H9 (cell line): ENCODE data around the gene NRXN3. TPM values are rescaled to one million over a fixed set of nuclear protein-coding genes. Genes with fewer than 3 reads are reported as not detected.

Experiments
- DNase-seq: peaks from one replicate; pipeline ENCODE4 v3.0.0-alpha.2; 2017
- H2AFZ ChIP-seq: one replicate; pipeline ENCODE4 v1.6.1; 2013; ENCODE audit warnings: mild to moderate bottlenecking, low read length, control low read depth, moderate library complexity
- H2AK5ac ChIP-seq: 2 replicates; pipeline ENCODE4 v1.6.1; 2013; ENCODE audit warnings: low read length, control low read depth, mixed read lengths; ENCODE audit not compliant: insufficient read length
- H2BK120ac ChIP-seq: one replicate; pipeline ENCODE4 v1.6.1; 2013; ENCODE audit warnings: low read depth, mild to moderate bottlenecking, low read length, control low read depth, inconsistent platforms; ENCODE audit not compliant: poor library complexity, severe bottlenecking
- H2BK12ac ChIP-seq: 2 replicates; pipeline ENCODE4 v1.6.1; 2013; ENCODE audit warnings: low read length, control low read depth, mixed read lengths, low read depth; ENCODE audit not compliant: insufficient read length
- H2BK15ac ChIP-seq: 2 replicates; pipeline ENCODE4 v1.6.1; 2013; ENCODE audit warnings: low read depth, low read length, control low read depth
- H2BK20ac ChIP-seq: one replicate; pipeline ENCODE4 v1.6.1; 2013; ENCODE audit warnings: low read depth, mild to moderate bottlenecking, low read length, control low read depth, inconsistent platforms; ENCODE audit not compliant: poor library complexity, severe bottlenecking
- H2BK5ac ChIP-seq: 2 replicates; pipeline ENCODE4 v1.6.1; 2013; ENCODE audit warnings: low read length, control low read depth, mixed read lengths; ENCODE audit not compliant: insufficient read length
- H3K14ac ChIP-seq: 2 replicates; pipeline ENCODE4 v1.6.1; 2013; ENCODE audit warnings: low read length, control low read depth; ENCODE audit not compliant: insufficient read depth
- H3K18ac ChIP-seq: 2 replicates; pipeline ENCODE4 v1.6.1; 2013; ENCODE audit warnings: low read depth, mild to moderate bottlenecking, mixed read lengths, low read length, control low read depth; ENCODE audit not compliant: insufficient read length
- H3K23ac ChIP-seq: 2 replicates; pipeline ENCODE4 v1.6.1; 2013; ENCODE audit warnings: low read length, control low read depth, mixed read lengths, low read depth; ENCODE audit not compliant: insufficient read length
- H3K23me2 ChIP-seq: 2 replicates; pipeline ENCODE4 v1.6.1; 2013; ENCODE audit warnings: low read depth, mild to moderate bottlenecking, mixed read lengths, low read length, control low read depth; ENCODE audit not compliant: insufficient read length, poor library complexity, severe bottlenecking
- H3K27ac ChIP-seq: 2 replicates; pipeline ENCODE4 v1.5.1; 2013; ENCODE audit warnings: low read length, control low read depth, mixed read lengths, low read depth; ENCODE audit not compliant: insufficient read length
- H3K27me3 ChIP-seq: 2 replicates; pipeline ENCODE4 v1.6.1; 2013; ENCODE audit warnings: low read length, control low read depth, inconsistent platforms; ENCODE audit not compliant: insufficient read depth
- H3K4ac ChIP-seq: 2 replicates; pipeline ENCODE4 v1.6.1; 2013; ENCODE audit warnings: low read depth, mild to moderate bottlenecking, control low read depth, inconsistent platforms, low read length, moderate library complexity
- H3K4me1 ChIP-seq: 2 replicates; pipeline ENCODE4 v1.6.1; 2013; ENCODE audit warnings: low read length, control low read depth, inconsistent platforms; ENCODE audit not compliant: insufficient read depth
- H3K4me2 ChIP-seq: 2 replicates; pipeline ENCODE4 v1.6.1; 2013; ENCODE audit warnings: low read length, control low read depth, mixed read lengths; ENCODE audit not compliant: insufficient read length, insufficient read depth
- H3K56ac ChIP-seq: 2 replicates; pipeline ENCODE4 v1.6.1; 2013; ENCODE audit warnings: low read depth, mild to moderate bottlenecking, mixed read lengths, low read length, control low read depth; ENCODE audit not compliant: insufficient read length
- H3K79me1 ChIP-seq: 2 replicates; pipeline ENCODE4 v1.6.1; 2013; ENCODE audit warnings: low read depth, mild to moderate bottlenecking, moderate library complexity, low read length, control low read depth, inconsistent platforms; ENCODE audit not compliant: insufficient read depth, poor library complexity, severe bottlenecking
- H3K79me2 ChIP-seq: 2 replicates; pipeline ENCODE4 v1.6.1; 2013; ENCODE audit warnings: low read length, control low read depth, inconsistent platforms; ENCODE audit not compliant: insufficient read depth
- H3K9ac ChIP-seq: 2 replicates; pipeline ENCODE4 v1.6.1; 2013; ENCODE audit warnings: low read length, control low read depth, mixed read lengths; ENCODE audit not compliant: insufficient read length; ENCODE audit errors: extremely low read depth
- H3K9me3 ChIP-seq: one replicate; pipeline ENCODE4 v1.6.1; 2013; ENCODE audit warnings: low read depth, low read length, inconsistent platforms; ENCODE audit not compliant: control insufficient read depth
- H3T11ph ChIP-seq: one replicate; pipeline ENCODE4 v1.6.1; 2013; ENCODE audit warnings: mild to moderate bottlenecking, low read length, control low read depth, inconsistent platforms
- H4K20me1 ChIP-seq: one replicate; pipeline ENCODE4 v1.6.1; 2013; ENCODE audit not compliant: control insufficient read depth, insufficient read length, insufficient read depth
- H4K5ac ChIP-seq: 2 replicates; pipeline ENCODE4 v1.6.1; 2013; ENCODE audit warnings: low read depth, mild to moderate bottlenecking, mixed read lengths, low read length, control low read depth; ENCODE audit not compliant: insufficient read length
- H4K8ac ChIP-seq: replicated peaks from 2 replicates; pipeline ENCODE4 v1.6.1; 2013; ENCODE audit warnings: low read length, control low read depth, mixed read lengths, low read depth; ENCODE audit not compliant: insufficient read length
- H4K91ac ChIP-seq: 2 replicates; pipeline ENCODE4 v1.6.1; 2013; ENCODE audit warnings: low read depth, mild to moderate bottlenecking, moderate library complexity, mixed read lengths, low read length, control low read depth; ENCODE audit not compliant: insufficient read length
- H3K27ac Mint-ChIP-seq, 3 experiments: 2 replicates in 2 of 3; 3 replicates in 1 of 3; pipeline ENCODE4 v1.8.0; 2020 to 2021; ENCODE audit warnings: mixed read lengths in 3 of 3, mild to moderate bottlenecking in 1 of 3, moderate library complexity in 1 of 3
- H3K27me3 Mint-ChIP-seq: 2 replicates; pipeline ENCODE4 v1.8.0; 2021; ENCODE audit warnings: low read depth, mild to moderate bottlenecking, moderate library complexity, mixed read lengths
- H3K36me3 Mint-ChIP-seq, 3 experiments: 2 replicates in 2 of 3; 3 replicates in 1 of 3; pipeline ENCODE4 v1.8.0; 2020 to 2021; ENCODE audit warnings: low read depth in 3 of 3, mixed read lengths in 3 of 3; ENCODE audit not compliant: insufficient read depth in 1 of 3
- H3K4me1 Mint-ChIP-seq, 2 experiments: 2 replicates each; pipeline ENCODE4 v1.8.0; 2020; ENCODE audit warnings: mixed read lengths in 2 of 2
- H3K4me3 Mint-ChIP-seq, 2 experiments: 2 replicates in 1 of 2; 3 replicates in 1 of 2; pipeline ENCODE4 v1.8.0; 2020 to 2021; ENCODE audit warnings: mild to moderate bottlenecking in 2 of 2, mixed read lengths in 2 of 2, moderate library complexity in 1 of 2
- H3K9me3 Mint-ChIP-seq, 2 experiments: 2 replicates in 1 of 2; 3 replicates in 1 of 2; pipeline ENCODE4 v1.8.0; 2020; ENCODE audit warnings: mild to moderate bottlenecking in 2 of 2, mixed read lengths in 2 of 2, moderate library complexity in 1 of 2
- WGBS: extraction: QIAGEN DNeasy Blood & Tissue Kit; methylation state at CpG from one replicate; pipeline ENCODE4 v1.1.7; 2013; ENCODE audit warnings: missing lambda C conversion rate, low lambda C conversion rate, mixed read lengths; ENCODE audit not compliant: insufficient read length; ENCODE audit errors: extremely low coverage; 5-methylcytosine and 5-hydroxymethylcytosine counted together
- total RNA-seq: library from RNA; stranded (reverse); gene quantifications from 2 replicates; pipeline ENCODE4 v1.2.1, GENCODE V29; 2021
- TF ChIP-seq, protein P1 (sequence below): fragments of 200-600 bp; sonication (generic); conservative IDR thresholded peaks from 3 replicates; pipeline ENCODE4 v1.8.0; 2021; ENCODE audit warnings: antibody characterized with exemption, mild to moderate bottlenecking

The NRXN3 gene
- total RNA-seq, 1 experiment from 2014 or later = 1.8 TPM

DNA sequence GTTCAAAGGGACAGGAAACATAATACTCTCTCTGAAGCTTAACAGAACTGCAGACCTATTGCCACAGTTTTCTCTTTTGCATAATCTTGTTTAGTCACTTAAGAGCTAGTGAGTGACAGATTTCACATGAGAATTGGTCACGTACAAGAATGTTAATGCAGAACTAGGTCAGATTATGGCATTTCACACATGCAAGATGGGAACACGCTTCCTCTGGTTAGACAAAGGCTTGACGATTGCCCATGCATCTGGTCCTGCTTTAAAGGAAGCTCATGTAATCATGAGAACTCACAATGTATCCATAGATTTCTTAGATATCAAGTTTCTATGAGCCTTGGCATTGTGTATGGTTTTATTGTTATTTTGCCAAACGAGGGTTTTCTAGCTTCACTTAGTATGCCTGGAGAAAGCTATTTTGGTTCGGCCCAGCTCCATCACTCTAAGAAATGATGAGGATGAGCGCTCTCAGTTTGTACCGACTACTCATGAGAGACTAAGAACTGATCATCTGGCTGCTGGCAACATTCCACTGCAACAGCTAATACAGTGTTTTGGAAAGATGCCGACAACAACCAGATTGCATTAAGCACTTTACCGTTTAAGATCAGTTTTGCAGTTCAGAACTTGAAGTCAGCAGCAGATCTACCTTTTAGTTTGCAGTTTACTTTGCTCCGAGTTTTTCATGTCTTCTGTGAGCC, 1661.2 kb downstream of the NRXN3 start:
- Histone ChIP-seq H3T11ph (no peak overlapping the region), H2AK5ac (no peak overlapping the region), H3K4ac (no peak overlapping the region), H3K23me2 (no peaks in the 10 kb centered on the region), H2BK12ac (no peak overlapping the region), H3K27me3 (no peaks in the 10 kb centered on the region), H3K4me1 (no peaks in the 10 kb centered on the region), H2BK5ac (no peak overlapping the region), H3K18ac (no peak overlapping the region), H3K9me3 (no peaks in the 10 kb centered on the region), H2BK20ac (no peak overlapping the region), H3K4me2 (no peak overlapping the region), H2AFZ (no peak overlapping the region), H3K79me1 (no peaks in the 10 kb centered on the region), H3K79me2 (no peaks in the 10 kb centered on the region), H3K56ac (no peak overlapping the region), H4K8ac (no peak overlapping the region), H4K5ac (no peak overlapping the region), H2BK120ac (no peak overlapping the region), H2BK15ac (no peak overlapping the region), H3K27ac (no peak overlapping the region), H3K14ac (no peak overlapping the region), H3K23ac (no peak overlapping the region), H4K20me1 (no peaks in the 10 kb centered on the region), H3K9ac (no peak overlapping the region), H4K91ac (no peak overlapping the region)
- no peak overlapping the region for H3K27ac Mint-ChIP-seq
- no peak overlapping the region for H3K4me3 Mint-ChIP-seq
- DNase-seq = no peak
- WGBS = no CpG with 5 or more reads among the region's 10 CpGs
- TF ChIP-seq, protein P1, sequence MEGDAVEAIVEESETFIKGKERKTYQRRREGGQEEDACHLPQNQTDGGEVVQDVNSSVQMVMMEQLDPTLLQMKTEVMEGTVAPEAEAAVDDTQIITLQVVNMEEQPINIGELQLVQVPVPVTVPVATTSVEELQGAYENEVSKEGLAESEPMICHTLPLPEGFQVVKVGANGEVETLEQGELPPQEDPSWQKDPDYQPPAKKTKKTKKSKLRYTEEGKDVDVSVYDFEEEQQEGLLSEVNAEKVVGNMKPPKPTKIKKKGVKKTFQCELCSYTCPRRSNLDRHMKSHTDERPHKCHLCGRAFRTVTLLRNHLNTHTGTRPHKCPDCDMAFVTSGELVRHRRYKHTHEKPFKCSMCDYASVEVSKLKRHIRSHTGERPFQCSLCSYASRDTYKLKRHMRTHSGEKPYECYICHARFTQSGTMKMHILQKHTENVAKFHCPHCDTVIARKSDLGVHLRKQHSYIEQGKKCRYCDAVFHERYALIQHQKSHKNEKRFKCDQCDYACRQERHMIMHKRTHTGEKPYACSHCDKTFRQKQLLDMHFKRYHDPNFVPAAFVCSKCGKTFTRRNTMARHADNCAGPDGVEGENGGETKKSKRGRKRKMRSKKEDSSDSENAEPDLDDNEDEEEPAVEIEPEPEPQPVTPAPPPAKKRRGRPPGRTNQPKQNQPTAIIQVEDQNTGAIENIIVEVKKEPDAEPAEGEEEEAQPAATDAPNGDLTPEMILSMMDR = no peak
- no peaks in the 10 kb centered on the region for H3K36me3 Mint-ChIP-seq
- no peaks in the 10 kb centered on the region for H3K9me3 Mint-ChIP-seq
- H3K4me1 Mint-ChIP-seq = no peaks in the 10 kb centered on the region
- H3K27me3 Mint-ChIP-seq = no peaks in the 10 kb centered on the region
